Measurements from ENCODE around the gene TBC1D4. TPM values are rescaled to one million over a fixed set of nuclear protein-coding genes. Genes with fewer than 3 reads are reported as not detected.

TBC1D4 gene
- total RNA-seq, 1 donor from 2014 or later, result 47.1 TPM

DNA sequence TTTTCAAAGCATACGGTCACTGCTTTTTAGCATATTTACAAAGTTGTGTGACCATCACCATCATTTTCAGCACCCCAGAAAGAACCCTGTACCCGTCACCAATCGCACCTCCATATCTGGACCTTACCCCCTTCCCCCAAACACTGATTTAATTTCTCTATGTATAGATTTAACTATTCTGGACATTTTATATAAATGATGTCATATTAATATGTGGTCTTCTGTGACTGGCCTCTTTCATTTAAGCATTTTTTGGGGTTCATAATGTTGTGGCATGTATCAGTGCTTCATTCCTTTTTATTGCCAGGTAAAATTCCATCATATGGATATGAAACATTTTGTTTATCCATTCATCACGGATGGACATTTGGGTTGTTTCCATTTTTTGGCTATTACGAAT, 74.0 kb downstream of the TBC1D4 start:
- peaks cover 26% of the 10 kb centered on the region for H3K4me1 Mint-ChIP-seq (ENCODE audit: unreplicated experiment)
- no peaks in the 10 kb centered on the region for H3K27me3 Mint-ChIP-seq

DNA sequence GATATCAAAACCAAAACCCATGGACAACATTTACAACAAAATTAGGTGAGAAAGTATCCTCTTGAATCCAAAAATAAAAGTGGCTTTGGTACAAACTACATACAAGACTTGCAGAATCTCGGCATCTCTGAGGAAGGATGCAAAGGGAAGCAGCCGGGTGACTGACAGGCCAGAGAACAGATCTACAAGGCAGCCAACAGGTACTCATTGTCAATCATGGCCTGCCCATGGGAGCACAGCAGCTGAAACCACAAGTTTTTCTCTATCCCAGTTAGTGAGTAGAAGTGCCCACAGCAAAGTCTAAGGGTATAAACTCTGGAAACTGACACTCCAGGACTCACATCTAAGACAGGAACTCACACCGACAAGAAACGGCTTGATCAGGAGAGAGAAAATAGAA, 74.5 kb downstream of the TBC1D4 start:
- TF ChIP-seq, protein P1, sequence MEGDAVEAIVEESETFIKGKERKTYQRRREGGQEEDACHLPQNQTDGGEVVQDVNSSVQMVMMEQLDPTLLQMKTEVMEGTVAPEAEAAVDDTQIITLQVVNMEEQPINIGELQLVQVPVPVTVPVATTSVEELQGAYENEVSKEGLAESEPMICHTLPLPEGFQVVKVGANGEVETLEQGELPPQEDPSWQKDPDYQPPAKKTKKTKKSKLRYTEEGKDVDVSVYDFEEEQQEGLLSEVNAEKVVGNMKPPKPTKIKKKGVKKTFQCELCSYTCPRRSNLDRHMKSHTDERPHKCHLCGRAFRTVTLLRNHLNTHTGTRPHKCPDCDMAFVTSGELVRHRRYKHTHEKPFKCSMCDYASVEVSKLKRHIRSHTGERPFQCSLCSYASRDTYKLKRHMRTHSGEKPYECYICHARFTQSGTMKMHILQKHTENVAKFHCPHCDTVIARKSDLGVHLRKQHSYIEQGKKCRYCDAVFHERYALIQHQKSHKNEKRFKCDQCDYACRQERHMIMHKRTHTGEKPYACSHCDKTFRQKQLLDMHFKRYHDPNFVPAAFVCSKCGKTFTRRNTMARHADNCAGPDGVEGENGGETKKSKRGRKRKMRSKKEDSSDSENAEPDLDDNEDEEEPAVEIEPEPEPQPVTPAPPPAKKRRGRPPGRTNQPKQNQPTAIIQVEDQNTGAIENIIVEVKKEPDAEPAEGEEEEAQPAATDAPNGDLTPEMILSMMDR (conservative IDR thresholded peaks at IDR 0.05), result no peak
- Mint-ChIP-seq H3K36me3 (peaks cover 9% of the 10 kb centered on the region), H3K4me3 (no peak overlapping the region), H3K27me3 (no peaks in the 10 kb centered on the region), H3K27ac (no peak overlapping the region), H3K9me3 (peaks cover 13% of the 10 kb centered on the region), H3K4me1 (ENCODE audit: unreplicated experiment) (peaks cover 29% of the 10 kb centered on the region)
- DNase-seq (ENCODE audit: extremely low spot score, unreplicated experiment), result no peak

More for the DNA sequence above, 74.0 kb downstream of the TBC1D4 start:
- TF ChIP-seq, protein P1 (conservative IDR thresholded peaks at IDR 0.05), result no peak
- no peak overlapping the region for H3K27ac Mint-ChIP-seq
- DNase-seq (ENCODE audit: extremely low spot score, unreplicated experiment), result no peak
- H3K4me3 Mint-ChIP-seq, result no peak overlapping the region
- H3K9me3 Mint-ChIP-seq, result peaks cover 13% of the 10 kb centered on the region
- H3K36me3 Mint-ChIP-seq, result peaks cover 13% of the 10 kb centered on the region

DNA sequence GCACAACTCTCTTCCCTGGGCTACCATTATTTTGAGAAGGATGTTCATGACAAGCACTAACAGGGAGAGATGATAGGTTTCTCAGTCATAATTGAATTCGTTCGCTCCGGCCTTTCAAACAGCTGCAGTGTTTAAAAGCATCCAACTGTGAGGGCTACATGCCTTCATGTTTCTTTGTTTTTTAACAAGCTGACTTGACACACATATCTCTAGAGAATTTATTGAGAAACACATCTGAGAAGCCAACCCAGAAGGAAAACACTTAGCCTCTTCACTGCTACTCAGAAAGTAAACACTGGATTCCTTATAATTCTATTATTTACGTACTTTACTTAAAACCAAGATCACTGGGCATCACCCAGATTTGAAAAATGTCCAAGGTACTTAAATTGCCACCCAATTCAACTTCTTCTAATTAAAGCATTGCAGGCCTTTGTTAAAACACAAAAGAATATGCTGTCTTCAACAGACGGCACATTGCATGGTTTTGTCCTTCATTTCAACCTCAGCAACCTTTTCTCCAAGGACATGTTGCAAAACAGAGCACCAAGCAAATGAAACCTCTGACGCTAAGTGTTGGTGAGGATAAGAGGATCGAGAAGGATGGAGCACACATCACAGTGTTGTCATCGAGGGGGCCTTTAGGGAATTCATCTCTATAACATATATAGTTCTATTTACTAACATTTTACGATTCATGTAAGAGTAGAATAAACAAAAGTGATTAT, 75.8 kb downstream of the TBC1D4 start:
- no peak for DNase-seq (ENCODE audit: extremely low spot score, unreplicated experiment)
- no peak overlapping the region for H3K4me3 Mint-ChIP-seq
- peaks cover 14% of the 10 kb centered on the region for H3K9me3 Mint-ChIP-seq
- TF ChIP-seq, protein P1 (conservative IDR thresholded peaks at IDR 0.05), result no peak
- H3K4me1 Mint-ChIP-seq (ENCODE audit: unreplicated experiment), result peaks cover 34% of the 10 kb centered on the region
- H3K27me3 Mint-ChIP-seq, result no peaks in the 10 kb centered on the region
- peaks cover 8% of the 10 kb centered on the region for H3K36me3 Mint-ChIP-seq
- no peak overlapping the region for H3K27ac Mint-ChIP-seq

DNA sequence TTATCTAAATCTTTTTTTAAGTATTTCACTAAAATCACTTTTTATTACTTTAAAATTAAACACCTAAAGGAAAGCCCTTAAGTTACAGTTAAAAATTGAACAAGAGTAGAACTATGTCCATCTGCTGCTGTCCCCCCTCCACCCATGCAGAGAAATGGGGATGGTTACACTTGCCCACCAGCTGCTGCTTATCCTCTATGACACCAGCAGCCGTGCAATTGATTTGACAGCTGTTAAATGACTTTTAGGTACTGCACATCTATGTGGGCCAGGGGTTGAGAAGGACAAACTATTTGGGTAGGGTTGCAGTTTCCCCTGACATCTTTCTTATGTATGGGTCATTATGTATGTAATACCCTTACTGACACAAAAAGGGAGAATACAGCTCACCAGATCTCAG, 77.2 kb downstream of the TBC1D4 start:
- no peak for DNase-seq (ENCODE audit: extremely low spot score, unreplicated experiment)
- Mint-ChIP-seq H3K27ac (no peak overlapping the region), H3K4me1 (ENCODE audit: unreplicated experiment) (peaks cover 44% of the 10 kb centered on the region), H3K9me3 (peaks cover 19% of the 10 kb centered on the region), H3K36me3 (peaks cover 4% of the 10 kb centered on the region), H3K4me3 (no peak overlapping the region), H3K27me3 (no peaks in the 10 kb centered on the region)
- TF ChIP-seq, protein P1 (conservative IDR thresholded peaks at IDR 0.05), result no peak

DNA sequence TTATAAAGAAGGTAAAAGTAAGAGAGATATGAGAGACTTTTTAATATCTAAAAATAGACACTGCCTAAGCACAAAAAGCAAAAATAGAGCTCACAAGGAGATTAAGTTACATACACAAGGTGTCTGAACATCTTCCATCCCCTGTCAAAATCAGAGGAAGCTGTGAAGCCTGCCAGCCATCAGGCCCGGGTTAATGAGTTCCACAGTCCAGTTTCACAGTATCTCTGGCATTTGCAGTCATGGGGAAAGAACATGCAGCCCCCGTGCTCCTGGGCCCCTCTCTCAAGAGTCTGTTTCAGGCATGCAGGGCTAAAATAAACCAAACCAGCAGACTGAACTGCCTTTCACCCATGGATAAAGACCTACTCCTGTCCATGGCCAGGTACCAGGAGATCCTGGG, 79.2 kb downstream of the TBC1D4 start:
- Mint-ChIP-seq H3K4me1 (ENCODE audit: unreplicated experiment) (peaks cover 44% of the 10 kb centered on the region), H3K27ac (no peak overlapping the region), H3K4me3 (no peak overlapping the region), H3K36me3 (peaks cover 10% of the 10 kb centered on the region), H3K27me3 (no peaks in the 10 kb centered on the region), H3K9me3 (peaks cover 29% of the 10 kb centered on the region)
- TF ChIP-seq, protein P1 (conservative IDR thresholded peaks at IDR 0.05), result no peak
- DNase-seq (ENCODE audit: extremely low spot score, unreplicated experiment), result no peak

Data from type B pancreatic cell (in vitro differentiated cells).